BE2C (cell line): Measurements from ENCODE around the gene LOXL3.
A peak's percentile ranks its signal among the peaks of the same experiment; 100 is the strongest.

Source experiments
- DNase-seq: peaks from one replicate; pipeline ENCODE4 v3.0.0-alpha.2; 2020
- H3K27me3 ChIP-seq: fragments of 250-450 bp; sonication (Bioruptor Pico); 2 replicates; pipeline ENCODE4 v1.5.1; 2020; ENCODE audit warnings: mild to moderate bottlenecking
- H3K36me3 ChIP-seq: fragments of 250-450 bp; sonication (Bioruptor Pico); 2 replicates; pipeline ENCODE4 v1.5.1; 2020; ENCODE audit warnings: mild to moderate bottlenecking
- H3K4me1 ChIP-seq: fragments of 250-450 bp; sonication (Bioruptor Pico); 2 replicates; pipeline ENCODE4 v1.5.1; 2020
- H3K4me3 ChIP-seq: 2 replicates; pipeline ENCODE4 v1.5.1; 2011; ENCODE audit warnings: low read depth, low read length
- H3K9me3 ChIP-seq: fragments of 250-450 bp; sonication (Bioruptor Pico); 2 replicates; pipeline ENCODE4 v1.5.1; 2020
- CTCF ChIP-seq: IDR thresholded peaks from 2 replicates; pipeline ENCODE4 v1.5.1; 2012; ENCODE audit warnings: mild to moderate bottlenecking, low read depth, low read length

The LOXL3 gene

GRCh38 chr2:74548900-74549826 lies 4.6 kb downstream of the LOXL3 start:
- no peaks in the 10 kb centered on the region for H3K27me3 ChIP-seq
- peak; percentile 43 for DNase-seq
- no peaks in the 10 kb centered on the region for H3K4me1 ChIP-seq
- no peaks in the 10 kb centered on the region for H3K9me3 ChIP-seq
- no peak for TF ChIP-seq CTCF
- H3K4me3 ChIP-seq = peak overlapping the region; percentile 46
- no peaks in the 10 kb centered on the region; the same call in 1 of the 2 replicates for H3K36me3 ChIP-seq

GRCh38 chr2:74548285-74548899 lies 5.3 kb downstream of the LOXL3 start:
- no peak for TF ChIP-seq CTCF
- H3K36me3 ChIP-seq = no peaks in the 10 kb centered on the region; the same call in 1 of the 2 replicates
- no peak for DNase-seq
- no peaks in the 10 kb centered on the region for H3K27me3 ChIP-seq
- H3K4me3 ChIP-seq = peak overlapping the region; percentile 46
- H3K4me1 ChIP-seq = no peaks in the 10 kb centered on the region
- H3K9me3 ChIP-seq = no peaks in the 10 kb centered on the region

GRCh38 chr2:74546004-74546403 lies 7.7 kb downstream of the LOXL3 start:
- H3K4me3 ChIP-seq = no peak overlapping the region
- H3K4me1 ChIP-seq = no peaks in the 10 kb centered on the region
- no peaks in the 10 kb centered on the region for H3K27me3 ChIP-seq
- DNase-seq = no peak
- no peak for TF ChIP-seq CTCF
- H3K36me3 ChIP-seq = no peaks in the 10 kb centered on the region
- H3K9me3 ChIP-seq = no peaks in the 10 kb centered on the region

- Histone ChIP-seq H3K27me3 (no peaks in the 10 kb centered on the region), H3K4me1 (no peaks in the 10 kb centered on the region), H3K36me3 (no peaks in the 10 kb centered on the region), H3K4me3 (no peak overlapping the region), H3K9me3 (no peaks in the 10 kb centered on the region)
- no peak for DNase-seq
- TF ChIP-seq CTCF = no peak
These were observed 9.1 kb downstream of the LOXL3 start for GRCh38 chr2:74544634-74545033.

- H3K9me3 ChIP-seq = no peaks in the 10 kb centered on the region
- no peaks in the 10 kb centered on the region for H3K36me3 ChIP-seq
- no peak for DNase-seq
- TF ChIP-seq CTCF = no peak
- H3K27me3 ChIP-seq = no peaks in the 10 kb centered on the region
- H3K4me3 ChIP-seq = no peak overlapping the region
- H3K4me1 ChIP-seq = no peaks in the 10 kb centered on the region
These were observed 10.8 kb downstream of the LOXL3 start for GRCh38 chr2:74542978-74543377.

- H3K36me3 ChIP-seq = no peaks in the 10 kb centered on the region
- H3K4me3 ChIP-seq = no peak overlapping the region
- no peak for TF ChIP-seq CTCF
- H3K27me3 ChIP-seq = no peaks in the 10 kb centered on the region
- DNase-seq = no peak
- no peaks in the 10 kb centered on the region for H3K9me3 ChIP-seq
- no peaks in the 10 kb centered on the region for H3K4me1 ChIP-seq
These were observed 13.5 kb downstream of the LOXL3 start for GRCh38 chr2:74540291-74540690.
